GM12874 (cell line): ENCODE results near the gene MEI4.

Experiments
- TF ChIP-seq, protein P1 (sequence below): IDR thresholded peaks from 2 replicates; pipeline ENCODE4 v1.5.1; 2011; ENCODE audit warnings: low read depth, mild to moderate bottlenecking, control low read depth, low read length, moderate library complexity; ENCODE audit not compliant: insufficient read depth

MEI4 gene

DNA sequence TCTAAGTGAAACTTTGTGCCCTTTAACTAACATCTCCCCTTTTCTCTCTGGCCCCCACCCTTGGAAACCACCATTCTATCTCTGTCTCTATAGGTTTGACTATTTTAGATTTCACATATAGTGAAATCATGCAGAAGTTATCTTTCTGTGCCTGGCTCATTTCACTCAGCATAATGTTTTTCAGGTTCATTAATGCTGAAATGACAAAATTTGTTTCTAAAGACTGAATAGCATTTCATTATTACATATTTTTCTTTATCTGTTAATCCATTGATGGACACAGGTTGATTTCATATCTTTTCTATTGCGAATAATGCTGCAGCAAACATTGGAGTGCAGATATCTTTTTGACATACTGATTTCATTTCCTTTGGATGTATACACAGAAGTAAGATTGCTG lies 30.7 kb downstream of the MEI4 start:
- TF ChIP-seq, protein P1, sequence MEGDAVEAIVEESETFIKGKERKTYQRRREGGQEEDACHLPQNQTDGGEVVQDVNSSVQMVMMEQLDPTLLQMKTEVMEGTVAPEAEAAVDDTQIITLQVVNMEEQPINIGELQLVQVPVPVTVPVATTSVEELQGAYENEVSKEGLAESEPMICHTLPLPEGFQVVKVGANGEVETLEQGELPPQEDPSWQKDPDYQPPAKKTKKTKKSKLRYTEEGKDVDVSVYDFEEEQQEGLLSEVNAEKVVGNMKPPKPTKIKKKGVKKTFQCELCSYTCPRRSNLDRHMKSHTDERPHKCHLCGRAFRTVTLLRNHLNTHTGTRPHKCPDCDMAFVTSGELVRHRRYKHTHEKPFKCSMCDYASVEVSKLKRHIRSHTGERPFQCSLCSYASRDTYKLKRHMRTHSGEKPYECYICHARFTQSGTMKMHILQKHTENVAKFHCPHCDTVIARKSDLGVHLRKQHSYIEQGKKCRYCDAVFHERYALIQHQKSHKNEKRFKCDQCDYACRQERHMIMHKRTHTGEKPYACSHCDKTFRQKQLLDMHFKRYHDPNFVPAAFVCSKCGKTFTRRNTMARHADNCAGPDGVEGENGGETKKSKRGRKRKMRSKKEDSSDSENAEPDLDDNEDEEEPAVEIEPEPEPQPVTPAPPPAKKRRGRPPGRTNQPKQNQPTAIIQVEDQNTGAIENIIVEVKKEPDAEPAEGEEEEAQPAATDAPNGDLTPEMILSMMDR, result no peak

DNA sequence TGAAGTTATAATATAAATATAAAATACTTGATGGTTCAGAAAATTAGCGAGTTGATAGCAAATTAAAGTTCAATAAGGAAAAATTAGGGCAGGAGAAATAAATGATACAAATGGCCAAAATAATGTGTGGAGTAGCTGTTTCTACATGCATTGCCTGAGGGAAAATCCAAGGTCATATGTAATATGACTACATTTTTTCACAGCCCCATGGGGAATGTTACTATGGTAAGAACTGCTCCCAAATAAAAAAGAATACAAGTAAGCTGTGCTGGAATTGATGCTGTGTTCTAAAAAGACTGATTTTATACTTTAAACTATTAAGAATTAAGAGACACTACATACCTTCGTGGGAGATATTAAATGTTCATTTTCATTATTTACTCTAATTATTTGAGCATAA lies 34.1 kb downstream of the MEI4 start:
- TF ChIP-seq, protein P1, result no peak

DNA sequence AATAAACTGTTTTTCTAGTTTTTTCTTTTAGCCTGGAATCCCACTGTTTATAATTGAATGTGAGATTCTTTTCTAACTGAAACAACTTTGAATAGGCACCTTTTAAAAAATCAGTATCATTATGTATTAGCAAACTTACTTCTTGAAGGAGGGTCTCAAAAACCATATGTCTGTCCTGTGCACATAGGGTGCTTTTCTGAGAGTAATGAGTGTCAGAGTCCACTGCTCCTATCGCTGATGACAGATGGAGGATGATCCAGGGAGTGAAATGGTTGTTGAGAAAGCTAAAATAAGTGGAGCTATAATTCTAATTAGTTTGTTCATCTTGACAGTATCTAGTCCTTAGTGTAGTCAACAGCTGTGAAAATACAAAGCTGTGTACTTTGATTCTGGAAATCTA lies 35.8 kb downstream of the MEI4 start:
- TF ChIP-seq, protein P1, result no peak

DNA sequence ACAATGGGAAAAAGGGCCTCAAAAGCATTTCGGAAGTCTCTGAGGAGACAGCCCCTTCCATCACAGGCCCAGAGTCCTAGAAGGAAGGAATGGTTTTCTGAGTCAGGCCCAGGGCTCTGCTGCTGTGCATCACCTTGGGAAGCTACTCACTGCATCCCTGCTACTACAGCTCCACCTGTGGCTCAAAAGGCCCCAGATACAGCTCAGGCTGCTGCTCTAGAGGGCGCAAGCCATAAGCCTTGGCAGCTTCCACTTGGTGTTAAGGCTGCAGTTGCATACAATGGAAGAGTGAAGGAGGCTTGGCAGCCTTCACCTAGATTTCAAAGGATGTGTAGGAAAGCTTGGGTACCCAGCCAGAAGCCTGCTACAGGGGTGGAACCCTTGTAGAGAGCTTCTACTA lies 54.8 kb downstream of the MEI4 start:
- TF ChIP-seq, protein P1, result no peak

DNA sequence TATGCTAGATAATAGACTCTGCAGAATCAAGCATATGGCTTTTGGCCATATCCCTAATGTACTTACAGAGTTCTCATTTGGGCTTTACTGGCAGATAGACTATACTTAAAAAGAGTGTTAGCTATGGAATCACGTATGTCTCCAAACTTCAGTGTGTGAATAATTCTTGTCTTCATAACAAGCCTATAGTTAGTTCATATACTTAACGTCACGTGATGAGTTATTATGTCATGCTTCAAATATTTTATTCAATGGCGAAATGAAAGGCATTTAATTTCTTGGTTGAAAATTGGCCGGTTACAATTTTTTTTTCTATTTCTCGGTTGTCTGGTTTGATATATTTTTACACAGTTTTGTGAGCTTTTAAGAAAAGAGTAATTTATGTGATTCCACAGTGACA lies 62.7 kb downstream of the MEI4 start:
- TF ChIP-seq, protein P1, result no peak

DNA sequence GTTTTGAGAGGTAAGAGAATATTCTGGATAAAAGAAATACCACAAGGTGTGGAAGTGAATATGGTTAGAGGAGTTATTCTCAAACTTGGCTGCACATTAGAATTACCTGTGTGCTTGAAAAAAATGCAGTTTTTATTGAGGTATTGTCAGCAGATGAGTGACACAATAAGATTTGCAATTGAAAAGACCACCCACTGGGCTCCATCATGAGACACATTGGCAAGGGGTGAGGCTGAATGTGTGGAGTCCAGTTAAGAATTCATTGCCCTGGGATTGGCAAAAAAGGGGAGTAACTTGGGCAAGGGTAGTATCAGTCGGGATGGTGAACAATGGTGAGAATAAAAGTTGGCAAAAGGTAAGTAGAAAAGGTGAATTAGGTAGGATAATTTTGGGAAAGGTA lies 63.5 kb downstream of the MEI4 start:
- TF ChIP-seq, protein P1, result no peak

DNA sequence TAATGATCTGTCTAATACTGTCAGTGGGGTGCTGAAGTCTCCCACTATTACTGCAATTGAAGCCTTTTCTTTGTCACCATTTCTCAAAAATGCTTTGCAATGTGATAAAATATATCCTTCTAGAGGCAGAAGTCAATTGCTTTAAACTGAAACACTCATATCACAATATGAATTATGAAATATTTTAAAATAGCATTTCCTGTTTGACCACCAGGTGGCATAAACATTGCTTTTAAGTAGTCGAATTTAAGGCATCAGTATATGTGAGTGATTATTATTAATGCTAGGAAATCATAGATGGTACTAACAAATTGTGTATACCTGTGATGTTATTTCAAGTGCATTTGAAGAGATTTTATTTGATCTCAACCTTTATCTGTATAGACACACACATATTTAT lies 87.5 kb downstream of the MEI4 start:
- TF ChIP-seq, protein P1, result no peak

DNA sequence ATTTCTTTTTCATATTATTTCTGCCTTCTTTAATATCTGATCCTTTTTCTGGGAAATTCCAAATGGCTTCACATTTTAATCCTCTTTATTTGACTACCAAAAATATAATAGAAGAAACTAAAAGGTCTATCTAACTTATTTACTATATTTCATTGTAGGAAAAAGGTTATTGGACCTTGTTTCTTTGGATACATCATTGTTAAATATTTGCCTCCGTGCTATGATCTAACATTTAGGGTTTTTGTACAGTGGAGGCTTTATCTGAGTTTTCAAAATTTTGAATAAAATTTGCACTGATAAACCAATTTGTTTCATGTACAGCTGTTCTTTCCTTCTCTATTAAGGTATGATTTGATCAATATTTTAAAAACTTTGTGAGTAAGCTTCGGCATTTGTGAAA lies 109.5 kb downstream of the MEI4 start:
- TF ChIP-seq, protein P1, result no peak
